Activated naive CD4-positive, alpha-beta T cell treated with anti-CD3 and anti-CD28 coated beads for 36 hours (primary cell): ENCODE data around the gene ZNF385A. TPM values are rescaled to one million over a fixed set of nuclear protein-coding genes. Genes with fewer than 3 reads are reported as not detected.
A peak's percentile ranks its signal among the peaks of the same experiment; 100 is the strongest.

ENCODE experiments used
- CTCF ChIA-PET: fragments of 350-600 bp; sonication (Branson Sonifier 250); formaldehyde crosslinking; loops from one replicate; lab custom pipeline; 2021; ENCODE audit warnings: antibody characterized with exemption; lab: Charles Lee
- DNase-seq: peaks from one replicate; pipeline ENCODE4 v3.0.0-alpha.2; 2020
- H3K27ac Mint-ChIP-seq: one replicate; pipeline ENCODE4 v1.8.0; 2021; ENCODE audit warnings: mild to moderate bottlenecking, mixed read lengths
- H3K27me3 Mint-ChIP-seq: one replicate; pipeline ENCODE4 v1.8.0; 2021; ENCODE audit warnings: low read depth, mixed read lengths
- H3K36me3 Mint-ChIP-seq: one replicate; pipeline ENCODE4 v1.8.0; 2021; ENCODE audit warnings: low read depth, mixed read lengths
- H3K4me1 Mint-ChIP-seq: one replicate; pipeline ENCODE4 v1.8.0; 2021; ENCODE audit warnings: low read depth, mixed read lengths
- H3K4me3 Mint-ChIP-seq: one replicate; pipeline ENCODE4 v1.8.0; 2021; ENCODE audit warnings: mild to moderate bottlenecking, moderate library complexity, mixed read lengths
- H3K9me3 Mint-ChIP-seq: one replicate; pipeline ENCODE4 v1.8.0; 2021; ENCODE audit warnings: mixed read lengths
- intact Hi-C: fragments of 100-400 bp; cut with micrococcal nuclease; formaldehyde crosslinking; loops from one replicate; pipeline ENCODE4 v1.15.1; 2023
- total RNA-seq, 2 experiments: library from RNA; stranded (reverse); gene quantifications; one replicate each; pipeline ENCODE4 v1.2.3, GENCODE V29; 2021

ZNF385A gene
- total RNA-seq, 2 experiments from 2014 or later, result 0.93 to 1.1 TPM

DNA sequence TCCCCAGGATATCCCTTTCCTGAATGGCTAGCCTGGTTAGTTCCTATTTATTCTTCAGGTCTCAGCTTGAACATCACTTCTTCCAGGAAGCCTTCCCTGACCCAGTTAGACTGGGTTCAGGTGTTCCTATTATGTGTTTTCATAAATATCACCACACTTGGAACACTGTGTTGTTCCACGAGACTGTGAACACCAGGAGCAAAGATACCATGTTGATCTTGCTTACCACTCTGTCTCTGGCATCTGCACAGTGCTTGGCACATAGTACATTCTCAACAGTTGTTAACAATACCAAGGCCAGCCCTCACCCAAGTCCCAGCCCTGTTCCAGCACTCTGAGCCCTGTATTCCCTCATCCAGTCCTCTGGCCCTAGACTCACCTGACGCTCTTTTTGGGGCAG is 13.7 kb upstream of the ZNF385A start:
- Mint-ChIP-seq H3K27ac (no peak overlapping the region), H3K4me1 (peaks cover 14% of the 10 kb centered on the region), H3K9me3 (no peaks in the 10 kb centered on the region), H3K4me3 (no peak overlapping the region), H3K27me3 (no peaks in the 10 kb centered on the region), H3K36me3 (peaks cover 24% of the 10 kb centered on the region)
- CTCF ChIA-PET, result interaction anchor here (1.0 to 12.3 kb wide), 8 partner anchors 16 to 199 kb away, joined by 5 to 384 read pairs (median 41); partner anchors contain the start of gene ITGA5
- intact Hi-C loops, result no loop called here
- DNase-seq, result no peak

DNA sequence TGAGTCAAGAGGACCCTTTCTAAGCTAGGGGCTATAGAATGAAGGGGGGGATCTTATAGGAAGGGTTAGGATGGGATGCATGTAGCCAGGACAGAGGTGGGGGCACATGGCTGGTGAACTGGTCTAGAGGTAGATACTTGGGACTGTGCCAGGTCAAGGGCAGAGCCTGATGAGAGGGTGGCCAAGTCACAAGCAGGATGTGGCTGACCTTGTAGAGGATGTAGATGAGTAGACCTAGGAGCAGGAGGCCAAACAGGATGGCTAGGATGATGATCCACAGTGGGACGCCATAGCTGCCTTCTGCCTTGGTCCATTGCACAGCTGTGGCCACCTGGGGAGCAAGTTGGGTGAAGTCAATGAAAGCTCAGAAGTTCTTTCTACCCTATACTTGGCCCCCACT is 12.6 kb upstream of the ZNF385A start:
- Mint-ChIP-seq H3K27me3 (no peaks in the 10 kb centered on the region), H3K9me3 (no peaks in the 10 kb centered on the region), H3K4me1 (peaks cover 14% of the 10 kb centered on the region), H3K27ac (no peak overlapping the region), H3K4me3 (no peak overlapping the region), H3K36me3 (peaks cover 24% of the 10 kb centered on the region)
- DNase-seq, result no peak
- CTCF ChIA-PET, result interaction anchor here (0.8 to 12.3 kb wide), 5 partner anchors 18 to 45 kb away, joined by 4 to 384 read pairs (median 41); partner anchors contain the start of gene ITGA5
- intact Hi-C loops, result no loop called here

DNA sequence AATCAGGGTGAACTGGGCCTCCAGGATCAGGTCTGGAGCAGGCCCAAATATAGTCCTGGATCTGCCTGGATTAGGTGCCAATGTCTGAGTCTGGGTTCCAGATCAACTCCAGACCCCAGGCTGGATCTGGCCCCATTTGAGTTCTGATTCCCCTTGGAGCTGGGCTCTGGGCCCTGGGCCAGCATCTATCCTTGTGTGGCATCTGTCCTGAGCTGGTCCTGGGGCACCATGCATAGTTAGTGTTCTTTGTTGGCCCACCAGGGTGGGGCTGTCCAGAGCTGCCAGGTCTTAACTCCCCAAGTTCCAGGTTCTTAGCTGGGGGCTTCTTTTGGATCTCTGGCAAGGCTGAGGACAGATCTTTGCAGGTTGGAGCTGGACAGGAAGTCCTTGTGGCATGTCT is 11.0 kb upstream of the ZNF385A start:
- DNase-seq, result no peak
- Mint-ChIP-seq H3K36me3 (peaks cover 16% of the 10 kb centered on the region), H3K27ac (no peak overlapping the region), H3K27me3 (no peaks in the 10 kb centered on the region), H3K4me1 (peaks cover 19% of the 10 kb centered on the region), H3K9me3 (no peaks in the 10 kb centered on the region), H3K4me3 (no peak overlapping the region)
- intact Hi-C loops, result no loop called here
- CTCF ChIA-PET, result interaction anchor here (0.8 to 12.3 kb wide), 11 partner anchors 8 to 144 kb away, joined by 3 to 384 read pairs (median 4); partner anchors contain the start of gene ITGA5

DNA sequence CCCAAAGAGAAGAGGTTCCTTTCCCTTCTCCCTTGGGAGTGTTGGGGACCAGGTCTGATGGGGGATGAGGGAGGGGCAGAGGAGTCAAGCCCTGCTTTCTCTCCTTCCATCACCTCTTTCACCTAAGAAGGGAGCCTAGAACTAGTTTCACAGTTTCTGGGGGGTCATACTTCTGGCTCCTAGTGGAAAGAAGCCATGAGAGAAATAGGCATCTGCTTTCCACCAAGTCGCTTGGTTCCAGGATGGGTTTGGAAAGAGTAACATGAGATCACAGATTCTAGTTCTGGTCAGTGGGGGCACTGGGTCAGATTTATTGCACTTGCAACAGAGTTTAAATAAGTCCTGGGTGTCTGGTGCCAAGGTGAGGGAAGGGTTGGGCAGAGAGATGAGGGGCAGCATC is 10.5 kb upstream of the ZNF385A start:
- Mint-ChIP-seq H3K36me3 (peaks cover 16% of the 10 kb centered on the region), H3K27ac (no peak overlapping the region), H3K4me3 (no peak overlapping the region), H3K9me3 (no peaks in the 10 kb centered on the region), H3K4me1 (peaks cover 19% of the 10 kb centered on the region), H3K27me3 (no peaks in the 10 kb centered on the region)
- intact Hi-C loops, result no loop called here
- CTCF ChIA-PET, result interaction anchor here (1.4 to 12.3 kb wide), 5 partner anchors 9 to 47 kb away, joined by 4 to 384 read pairs (median 8); partner anchors contain the start of gene ITGA5
- no peak for DNase-seq

DNA sequence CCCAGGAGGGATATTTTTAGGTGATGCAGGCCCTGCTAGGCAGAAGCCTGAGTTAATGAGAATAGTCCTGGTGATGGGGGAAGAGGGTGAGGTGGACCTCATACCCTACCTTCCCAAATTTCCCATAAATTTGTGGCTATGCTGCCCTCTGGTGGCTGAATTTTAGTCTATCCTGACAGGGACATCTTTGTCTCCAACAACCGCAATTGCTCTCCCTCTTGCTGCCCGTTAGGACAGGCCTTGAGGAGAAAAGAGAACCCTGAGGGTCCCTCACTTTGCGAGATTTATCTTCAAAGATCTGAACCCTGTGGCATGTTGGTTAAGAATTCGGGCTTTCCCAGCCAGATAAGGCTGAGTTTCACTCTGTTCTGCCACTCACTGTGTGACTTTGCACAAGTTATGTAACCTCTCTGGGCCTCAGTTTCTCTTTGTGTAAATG is 9.8 kb upstream of the ZNF385A start:
- Mint-ChIP-seq H3K36me3 (peaks cover 14% of the 10 kb centered on the region), H3K4me3 (no peak overlapping the region), H3K9me3 (no peaks in the 10 kb centered on the region), H3K4me1 (peaks cover 23% of the 10 kb centered on the region), H3K27ac (peak overlapping the region; percentile 34), H3K27me3 (no peaks in the 10 kb centered on the region)
- CTCF ChIA-PET, result interaction anchor here (1.5 to 3.3 kb wide), 5 partner anchors 8 to 45 kb away, joined by 4 to 32 read pairs (median 21); no protein-coding TSS in a partner anchor
- peak; percentile 73 for DNase-seq
- intact Hi-C loops, result no loop called here

DNA sequence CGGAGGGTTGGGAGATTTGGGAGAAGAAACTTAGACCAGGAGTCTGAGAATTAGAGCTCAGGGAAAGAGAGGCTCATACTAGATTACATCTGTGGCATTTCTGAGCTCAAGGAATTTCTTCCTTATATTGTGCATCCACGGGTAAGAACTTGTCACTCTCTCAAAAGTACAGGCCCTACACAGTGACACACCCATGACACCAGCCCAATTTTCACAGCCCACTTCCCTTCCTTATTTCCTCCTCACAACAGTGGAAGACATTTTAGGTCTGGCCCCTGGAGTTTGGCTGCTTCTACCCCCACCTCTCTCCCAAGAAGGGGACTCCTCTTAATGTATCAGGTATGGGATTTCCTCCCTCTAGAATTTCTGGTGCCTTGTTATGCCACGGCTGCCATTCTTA is 9.2 kb upstream of the ZNF385A start:
- no peak overlapping the region for H3K4me3 Mint-ChIP-seq
- peaks cover 13% of the 10 kb centered on the region for H3K36me3 Mint-ChIP-seq
- DNase-seq, result no peak
- peaks cover 22% of the 10 kb centered on the region for H3K4me1 Mint-ChIP-seq
- H3K27ac Mint-ChIP-seq, result peak overlapping the region; percentile 34
- H3K27me3 Mint-ChIP-seq, result no peaks in the 10 kb centered on the region
- intact Hi-C loops, result no loop called here
- H3K9me3 Mint-ChIP-seq, result no peaks in the 10 kb centered on the region
- CTCF ChIA-PET, result interaction anchor here (0.5 to 3.3 kb wide), 15 partner anchors 9 to 903 kb away, joined by 3 to 32 read pairs (median 3); partner anchors contain the start of genes NCKAP1L and ZNF385A

DNA sequence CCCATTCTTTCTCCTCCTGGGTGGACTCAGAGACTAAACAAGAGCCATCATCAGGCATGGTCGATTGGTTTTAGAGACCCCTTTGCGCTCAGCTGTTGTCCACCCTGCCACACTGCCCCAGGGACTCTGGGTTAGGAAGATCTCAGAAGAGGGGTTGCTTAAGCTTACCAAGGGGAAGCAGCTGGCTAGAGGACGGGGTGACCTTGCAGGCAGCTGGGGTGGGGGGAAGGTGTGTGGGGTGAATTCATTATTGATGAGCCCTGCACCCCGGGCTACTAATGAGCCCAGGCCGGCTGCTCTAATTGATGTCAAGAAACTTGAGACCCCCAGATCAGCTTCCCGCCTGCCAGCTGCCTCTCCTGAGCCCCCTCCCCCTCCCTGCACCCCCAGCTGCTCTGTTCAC is 8.7 kb upstream of the ZNF385A start:
- no peaks in the 10 kb centered on the region for H3K9me3 Mint-ChIP-seq
- no peak overlapping the region for H3K27ac Mint-ChIP-seq
- peaks cover 24% of the 10 kb centered on the region for H3K4me1 Mint-ChIP-seq
- CTCF ChIA-PET, result interaction anchor here (0.5 to 3.3 kb wide), 15 partner anchors 9 to 903 kb away, joined by 3 to 32 read pairs (median 3); partner anchors contain the start of genes NCKAP1L and ZNF385A
- intact Hi-C loops, result no loop called here
- no peak for DNase-seq
- no peak overlapping the region for H3K4me3 Mint-ChIP-seq
- H3K27me3 Mint-ChIP-seq, result no peaks in the 10 kb centered on the region
- peaks cover 9% of the 10 kb centered on the region for H3K36me3 Mint-ChIP-seq

DNA sequence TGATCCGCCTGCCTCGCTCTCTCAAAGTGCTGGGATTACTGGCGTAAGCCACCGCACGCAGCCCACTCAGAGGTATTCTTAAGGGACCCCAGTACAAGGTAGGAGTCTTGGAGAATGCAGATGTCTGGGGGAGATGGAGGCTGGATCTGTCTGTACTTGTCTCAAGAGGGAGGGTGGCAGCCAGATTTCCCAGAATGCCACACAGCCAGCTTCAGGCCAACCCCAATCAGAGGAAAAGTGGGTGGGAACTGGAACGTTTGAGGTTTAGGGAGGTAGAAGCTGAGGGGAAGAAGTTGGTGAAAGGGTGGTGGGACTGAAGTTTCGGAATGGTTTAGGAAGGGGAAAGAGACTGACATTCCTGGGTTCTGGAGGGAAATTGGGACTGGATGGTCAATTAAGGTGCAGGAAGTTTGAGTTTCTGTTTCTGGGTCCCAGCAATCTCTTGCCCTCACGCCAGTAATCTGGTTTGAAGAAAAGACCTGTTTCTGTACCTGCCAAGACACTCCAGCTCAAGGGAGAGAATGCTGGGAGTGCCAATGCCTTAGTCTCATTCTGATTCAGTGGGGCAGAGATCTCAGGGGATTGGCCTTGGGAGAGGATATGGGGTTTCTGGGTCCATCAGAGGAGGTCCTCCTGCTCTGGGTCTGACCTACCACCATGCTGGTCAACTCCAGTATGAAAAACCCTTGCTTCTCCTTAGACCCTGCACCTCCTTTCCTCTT is 8.1 kb upstream of the ZNF385A start:
- Mint-ChIP-seq H3K27me3 (no peaks in the 10 kb centered on the region), H3K4me1 (peaks cover 24% of the 10 kb centered on the region), H3K4me3 (no peak overlapping the region), H3K36me3 (peaks cover 5% of the 10 kb centered on the region), H3K27ac (no peak overlapping the region), H3K9me3 (no peaks in the 10 kb centered on the region)
- intact Hi-C loops, result no loop called here
- CTCF ChIA-PET, result interaction anchor here (0.6 to 3.3 kb wide), 14 partner anchors 10 to 175 kb away, joined by 3 to 32 read pairs (median 3); partner anchors contain the start of gene NCKAP1L
- no peak for DNase-seq

DNA sequence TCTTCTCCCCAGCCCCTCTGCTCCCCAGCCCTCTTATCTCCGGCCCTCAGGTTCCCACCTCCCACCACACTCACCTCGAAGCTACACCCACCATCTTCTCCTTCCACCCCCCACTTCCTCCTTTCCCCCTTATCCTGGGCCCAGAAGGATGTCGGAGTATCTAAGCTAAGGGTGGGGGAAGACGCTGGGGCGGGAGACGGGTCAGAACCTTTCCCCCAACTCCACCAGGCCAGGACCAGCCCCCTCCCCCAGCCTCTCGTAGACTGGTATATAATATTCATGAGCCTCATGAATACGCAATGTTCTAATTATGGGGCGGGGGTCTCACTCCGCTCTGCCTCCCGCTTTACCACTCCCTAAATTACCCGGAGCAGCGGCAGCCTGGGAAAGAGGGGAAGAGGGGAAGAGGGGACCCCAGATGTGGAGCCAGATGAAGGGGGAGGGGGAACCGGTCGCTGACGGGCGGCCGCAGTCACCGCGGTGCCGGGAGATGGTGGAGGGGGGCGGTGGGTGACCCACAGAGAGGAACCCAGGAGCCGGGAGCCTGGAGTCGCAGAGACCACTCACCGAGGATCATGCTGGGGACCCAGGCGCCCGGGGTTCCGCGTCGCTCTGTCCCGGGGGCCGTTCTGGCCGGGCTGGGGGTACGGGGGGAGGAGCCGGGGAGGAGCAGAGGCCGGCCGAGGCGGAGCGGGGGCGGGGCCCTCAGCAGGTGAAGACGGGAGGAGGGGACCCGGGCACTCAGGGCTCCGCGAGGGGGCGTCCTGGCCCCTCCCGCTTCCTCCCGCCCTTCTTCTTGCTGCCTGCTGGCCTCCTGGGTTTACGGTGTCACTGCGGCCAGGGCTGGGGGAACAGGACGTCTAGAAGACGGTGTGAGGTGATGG is 6.4 kb upstream of the ZNF385A start:
- Mint-ChIP-seq H3K27me3 (no peaks in the 10 kb centered on the region), H3K4me1 (peaks cover 28% of the 10 kb centered on the region), H3K4me3 (peak overlapping the region; percentile 55), H3K36me3 (peaks cover 3% of the 10 kb centered on the region), H3K9me3 (no peaks in the 10 kb centered on the region), H3K27ac (no peak overlapping the region)
- CTCF ChIA-PET, result interaction anchor here (0.6 to 3.3 kb wide), 6 partner anchors 9 to 85 kb away, joined by 3 to 21 read pairs (median 8); no protein-coding TSS in a partner anchor
- intact Hi-C loops, result no loop called here
- DNase-seq, result peak; percentile 72

DNA sequence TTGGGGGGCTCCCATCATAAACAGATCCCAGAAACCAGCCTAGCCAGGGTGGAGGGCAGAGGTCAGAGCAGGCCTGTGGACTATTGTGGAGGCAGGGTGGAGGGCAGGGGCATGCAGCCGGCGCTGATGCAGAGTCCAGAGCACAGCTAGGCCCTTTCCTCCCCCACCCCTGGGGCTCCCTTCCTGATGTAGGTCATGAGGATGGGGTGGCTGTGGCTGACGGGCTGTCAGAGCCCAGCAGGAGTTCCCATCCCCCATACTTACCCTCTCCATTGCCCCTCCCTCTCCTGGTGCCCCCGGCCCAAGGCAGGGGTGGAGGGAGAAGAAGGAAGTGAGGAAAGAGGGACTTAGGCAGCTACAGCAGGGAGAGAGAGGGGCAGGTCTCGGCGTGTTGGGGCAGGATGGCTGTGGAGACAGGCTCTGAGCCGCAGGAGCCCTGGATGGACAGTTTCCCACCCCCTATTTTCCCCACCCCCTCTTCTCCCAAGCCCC is 5.7 kb upstream of the ZNF385A start:
- Mint-ChIP-seq H3K4me3 (peak overlapping the region; percentile 4), H3K9me3 (no peaks in the 10 kb centered on the region), H3K4me1 (peaks cover 28% of the 10 kb centered on the region), H3K27me3 (no peaks in the 10 kb centered on the region), H3K36me3 (peaks cover 3% of the 10 kb centered on the region), H3K27ac (no peak overlapping the region)
- no peak for DNase-seq
- CTCF ChIA-PET, result interaction anchor here (0.6 to 1.1 kb wide), 2 partner anchors 9 to 84 kb away, joined by 4 read pairs; no protein-coding TSS in a partner anchor
- intact Hi-C loops, result no loop called here

DNA sequence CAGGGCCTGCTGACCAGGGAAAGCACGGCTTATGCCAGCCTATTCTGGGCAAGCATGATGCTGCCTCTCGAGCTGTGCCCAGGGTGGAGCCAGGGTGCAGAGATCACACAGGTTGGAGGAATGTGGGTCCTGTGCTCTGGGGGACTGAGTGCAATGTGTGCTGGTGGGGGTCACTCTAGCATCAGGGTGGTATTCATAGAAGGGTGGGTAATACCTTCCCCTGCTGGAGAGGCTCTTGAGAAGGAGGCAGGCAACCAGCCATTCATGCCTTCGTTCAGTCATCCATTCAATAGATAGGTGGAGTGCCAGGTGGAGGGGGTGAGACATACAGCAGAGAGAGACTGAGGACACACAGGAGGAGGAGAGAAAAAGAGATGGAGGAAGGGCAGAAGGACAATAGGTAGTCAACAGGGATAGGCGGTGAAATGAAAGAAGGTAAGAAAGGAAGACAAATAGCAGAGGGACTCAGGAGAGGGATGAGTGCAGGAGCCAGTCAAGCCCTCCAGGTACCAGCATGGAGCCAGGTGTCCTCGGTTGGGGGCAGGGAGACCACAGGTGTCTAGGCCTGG is 5.2 kb upstream of the ZNF385A start:
- Mint-ChIP-seq H3K4me3 (peak overlapping the region; percentile 4), H3K4me1 (peaks cover 26% of the 10 kb centered on the region), H3K27me3 (no peaks in the 10 kb centered on the region), H3K9me3 (no peaks in the 10 kb centered on the region), H3K27ac (no peak overlapping the region), H3K36me3 (no peaks in the 10 kb centered on the region)
- DNase-seq, result no peak
- intact Hi-C loops, result no loop called here
- CTCF ChIA-PET, result interaction anchor here (0.8 to 1.1 kb wide), 2 partner anchors 10 to 11 kb away, joined by 4 read pairs; no protein-coding TSS in a partner anchor
